CD14-positive monocyte (primary cell): ENCODE data around the gene CABP7. TPM values are rescaled to one million over a fixed set of nuclear protein-coding genes. Genes with fewer than 3 reads are reported as not detected.
"Not testable (repeated sequence)": the region's sequence is repeated elsewhere in the genome, so short reads cannot be mapped to it uniquely, and the experiment has no call there.

Source experiments
- DNase-seq, 3 donors: peaks; one replicate each; pipeline ENCODE4 v3.0.0-alpha.2; 2011 to 2022
- H2AFZ ChIP-seq: 2 replicates; pipeline ENCODE4 v1.6.0; 2012; ENCODE audit warnings: mild to moderate bottlenecking, low read depth, low read length, inconsistent platforms; ENCODE audit not compliant: insufficient read depth, poor library complexity, severe bottlenecking
- H3K27ac ChIP-seq, 2 donors: 1 replicate in 1 of 2; 2 replicates in 1 of 2; pipeline ENCODE4 v1.5.1; 2012 to 2013; ENCODE audit warnings: low read length in 2 of 2, control low read depth in 1 of 2, inconsistent platforms in 1 of 2, low read depth in 1 of 2, mild to moderate bottlenecking in 1 of 2
- H3K27me3 ChIP-seq, 2 donors: one replicate each; pipeline versions ENCODE4 v1.6.0 to v1.6.1; 2011 to 2013; ENCODE audit warnings: low read length in 2 of 2; ENCODE audit not compliant: control insufficient read depth in 2 of 2, insufficient read depth in 2 of 2
- H3K36me3 ChIP-seq, 2 donors: replicated peaks in 1 of 2; 1 replicate in 1 of 2; 2 replicates in 1 of 2; pipeline versions ENCODE4 v1.5.1 to v1.6.1; 2012 to 2013; ENCODE audit warnings: low read length in 2 of 2, control low read depth in 1 of 2, inconsistent platforms in 1 of 2, mild to moderate bottlenecking in 1 of 2; ENCODE audit not compliant: insufficient read depth in 2 of 2, control insufficient read depth in 1 of 2
- H3K4me1 ChIP-seq, 2 donors: 1 replicate in 1 of 2; 2 replicates in 1 of 2; pipeline versions ENCODE4 v1.5.1 to v1.6.1; 2012 to 2013; ENCODE audit warnings: low read length in 2 of 2, control low read depth in 1 of 2, inconsistent platforms in 1 of 2, mild to moderate bottlenecking in 1 of 2, moderate library complexity in 1 of 2; ENCODE audit not compliant: insufficient read depth in 2 of 2, control insufficient read depth in 1 of 2
- H3K4me2 ChIP-seq: replicated peaks from 2 replicates; pipeline ENCODE3; 2012; ENCODE audit warnings: low read length, moderate library complexity, mild to moderate bottlenecking; ENCODE audit not compliant: poor library complexity, severe bottlenecking; ENCODE audit errors: extremely low read depth
- H3K4me3 ChIP-seq, 3 experiments: fragments of 200-600 bp in 1 of 3; sonication (generic) in 1 of 3; replicated peaks in 1 of 3; 1 replicate in 2 of 3; 2 replicates in 1 of 3; pipeline ENCODE4 v1.5.1; 2011 to 2013; ENCODE audit warnings: low read length in 3 of 3, mild to moderate bottlenecking in 3 of 3, control low read depth in 2 of 3, low read depth in 2 of 3, inconsistent platforms in 1 of 3, moderate library complexity in 1 of 3
- H3K79me2 ChIP-seq: 2 replicates; pipeline ENCODE4 v1.6.0; 2012; ENCODE audit warnings: mild to moderate bottlenecking, control low read depth, inconsistent platforms, low read length, moderate library complexity; ENCODE audit not compliant: insufficient read depth
- H3K9ac ChIP-seq: 2 replicates; pipeline ENCODE4 v1.6.0; 2017; ENCODE audit warnings: low read length, mild to moderate bottlenecking; ENCODE audit not compliant: insufficient read depth, poor library complexity, severe bottlenecking
- H3K9me3 ChIP-seq, 2 donors: replicated peaks in 1 of 2; 1 replicate in 1 of 2; 2 replicates in 1 of 2; pipeline versions ENCODE4 v1.5.1 to v1.6.1; 2012 to 2013; ENCODE audit warnings: low read length in 2 of 2, control low read depth in 1 of 2; ENCODE audit not compliant: control insufficient read depth in 1 of 2, insufficient read depth in 1 of 2
- H4K20me1 ChIP-seq: 2 replicates; pipeline ENCODE4 v1.6.0; 2012; ENCODE audit warnings: mild to moderate bottlenecking, low read length, control low read depth, moderate library complexity; ENCODE audit not compliant: insufficient read depth
- H3K27ac Mint-ChIP-seq, 7 donors: one replicate each; pipeline ENCODE4 v1.8.0; 2020; ENCODE audit warnings: mild to moderate bottlenecking in 7 of 7, mixed read lengths in 7 of 7, moderate library complexity in 6 of 7, inconsistent platforms in 2 of 7
- H3K27me3 Mint-ChIP-seq, 3 donors: one replicate each; pipeline ENCODE4 v1.8.0; 2021 to 2022; ENCODE audit warnings: low read depth in 3 of 3, mild to moderate bottlenecking in 3 of 3, mixed read lengths in 3 of 3, moderate library complexity in 3 of 3, inconsistent platforms in 1 of 3
- H3K36me3 Mint-ChIP-seq, 2 donors: one replicate each; pipeline ENCODE4 v1.8.0; 2020; ENCODE audit warnings: mixed read lengths in 2 of 2, inconsistent platforms in 1 of 2, mild to moderate bottlenecking in 1 of 2
- H3K4me1 Mint-ChIP-seq: one replicate; pipeline ENCODE4 v1.8.0; 2020; ENCODE audit warnings: mild to moderate bottlenecking, mixed read lengths
- H3K4me3 Mint-ChIP-seq, 2 donors: one replicate each; pipeline ENCODE4 v1.8.0; 2020; ENCODE audit warnings: mild to moderate bottlenecking in 2 of 2, mixed read lengths in 2 of 2, moderate library complexity in 1 of 2
- H3K9me3 Mint-ChIP-seq, 7 donors: one replicate each; pipeline ENCODE4 v1.8.0; 2020 to 2022; ENCODE audit warnings: mixed read lengths in 7 of 7, mild to moderate bottlenecking in 6 of 7, moderate library complexity in 6 of 7, inconsistent platforms in 2 of 7
- CTCF ChIP-seq: fragments of 200-600 bp; IDR thresholded peaks from one replicate; pipeline ENCODE4 v1.8.0; 2022; ENCODE audit warnings: antibody characterized with exemption, mild to moderate bottlenecking
- WGBS: methylation state at CpG from one replicate; pipeline ENCODE4 v1.1.5; 2013; ENCODE audit warnings: missing lambda C conversion rate; ENCODE audit not compliant: insufficient coverage; 5-methylcytosine and 5-hydroxymethylcytosine counted together
- intact Hi-C, 2 donors: fragments of 100-400 bp; cut with micrococcal nuclease; formaldehyde crosslinking; loops; one replicate each; pipeline versions ENCODE4 v1.15.0 to v1.15.1; 2023
- polyA plus RNA-seq, 3 donors: library from polyadenylated mRNA; depleted of rRNA in 1 of 3; unstranded in 2 of 3; stranded (reverse) in 1 of 3; fragments of 300-500 nt in 2 of 3; fragments of >200 nt in 1 of 3; fragmentation: Illumina TruSeq in 2 of 3; gene quantifications; 1 replicate in 2 of 3; 2 replicates in 1 of 3; pipeline ENCODE4 v1.2.3, GENCODE V29; 2012 to 2021

The CABP7 gene
- polyA plus RNA-seq, 3 donors = 0.11 to 0.14 TPM; not detected in 1

GRCh38 chr22:29753808-29754657 is 34.2 kb downstream of the CABP7 start:
- H3K27ac Mint-ChIP-seq = no peak overlapping the region
- no peak for TF ChIP-seq CTCF
- no peak overlapping the region for H2AFZ ChIP-seq
- DNase-seq = no peak
- H3K9me3 Mint-ChIP-seq = no peaks in the 10 kb centered on the region
- no peak overlapping the region for H3K4me3 Mint-ChIP-seq
- peaks cover 22 to 37% of the 10 kb centered on the region in 2 donors for H3K36me3 Mint-ChIP-seq
- H3K9ac ChIP-seq = no peak overlapping the region
- peaks cover 19 to 21% of the 10 kb centered on the region in 2 donors for H3K4me1 ChIP-seq
- no peaks in the 10 kb centered on the region for H3K9me3 ChIP-seq
- no peak overlapping the region for H3K4me2 ChIP-seq
- H3K27me3 ChIP-seq = no peaks in the 10 kb centered on the region
- WGBS = 94% methylated on average over 15 of the region's 16 CpGs
- H3K4me3 ChIP-seq = no peak overlapping the region
- H3K4me1 Mint-ChIP-seq = peaks cover 21% of the 10 kb centered on the region
- H3K27me3 Mint-ChIP-seq = peaks cover 0 to 4% (median 0%) of the 10 kb centered on the region in 3 donors
- H4K20me1 ChIP-seq = peaks cover 2% of the 10 kb centered on the region
- peaks cover 15% of the 10 kb centered on the region for H3K79me2 ChIP-seq
- intact Hi-C loops = no loop called here
- H3K27ac ChIP-seq = no peak overlapping the region
- peaks cover 3 to 30% of the 10 kb centered on the region in 2 donors for H3K36me3 ChIP-seq

GRCh38 chr22:29754658-29755395 is 35.0 kb downstream of the CABP7 start:
- H3K9ac ChIP-seq, H3K4me2 ChIP-seq, H3K27me3 ChIP-seq, H3K4me3 Mint-ChIP-seq, intact Hi-C loops, H3K9me3 ChIP-seq, H3K27me3 Mint-ChIP-seq, H2AFZ ChIP-seq, H3K27ac ChIP-seq, H3K9me3 Mint-ChIP-seq, H4K20me1 ChIP-seq, DNase-seq, H3K4me3 ChIP-seq: not testable (repeated sequence)
- Mint-ChIP-seq H3K27ac (peak overlapping the region in 1 of 7 donors; percentile 24), H3K36me3 (peaks cover 22 to 31% of the 10 kb centered on the region in 2 donors), H3K4me1 (peaks cover 21% of the 10 kb centered on the region)
- Histone ChIP-seq H3K79me2 (peaks cover 16% of the 10 kb centered on the region), H3K36me3 (peaks cover 3 to 30% of the 10 kb centered on the region in 2 donors), H3K4me1 (peaks cover 19 to 21% of the 10 kb centered on the region in 2 donors)
- WGBS = 96% methylated on average over 8 of the region's 11 CpGs
